Right atrium auricular region (tissue), 2 donors: ENCODE data around the gene TRIP11. TPM values are rescaled to one million over a fixed set of nuclear protein-coding genes. Genes with fewer than 3 reads are reported as not detected.

ENCODE experiments used
- DNase-seq: peaks from one replicate; pipeline ENCODE4 v3.0.0-alpha.2; 2019; ENCODE audit warnings: low spot score
- H3K27ac ChIP-seq, 2 donors: fragments of 200-600 bp; sonication (generic); 1 replicate in 1 of 2; 2 replicates in 1 of 2; pipeline ENCODE4 v1.5.1; 2016 to 2019
- H3K27me3 ChIP-seq, 2 donors: fragments of 200-600 bp; sonication (generic); one replicate each; pipeline versions ENCODE4 v1.5.1 to v1.6.0; 2017 to 2019
- H3K36me3 ChIP-seq: fragments of 200-600 bp; sonication (generic); one replicate; pipeline ENCODE4 v1.5.1; 2016
- H3K4me1 ChIP-seq, 2 donors: fragments of 200-600 bp; sonication (generic); one replicate each; pipeline versions ENCODE4 v1.5.1 to v1.6.0; 2017 to 2019
- H3K4me3 ChIP-seq, 2 donors: fragments of 200-600 bp; sonication (generic); 1 replicate in 1 of 2; 2 replicates in 1 of 2; pipeline ENCODE4 v1.5.1; 2017 to 2019; ENCODE audit warnings: mild to moderate bottlenecking in 1 of 2, moderate library complexity in 1 of 2
- H3K9me3 ChIP-seq, 2 donors: fragments of 200-600 bp; sonication (generic); one replicate each; pipeline ENCODE4 v1.5.1; 2019
- CTCF ChIP-seq, 2 donors: fragments of 200-600 bp; sonication (generic); IDR thresholded peaks; one replicate each; pipeline ENCODE4 v1.5.1; 2019; ENCODE audit warnings: antibody characterized with exemption in 2 of 2
- total RNA-seq, 2 donors: library from RNA; depleted of rRNA; stranded (reverse); fragments of >200 nt; gene quantifications; one replicate each; pipeline ENCODE4 v1.1.0, GENCODE V29; 2016

TRIP11 gene
- total RNA-seq, 2 donors from 2014 or later = 25.7 to 26.1 TPM

- peaks cover 27% of the 10 kb centered on the region for H3K36me3 ChIP-seq
- H3K9me3 ChIP-seq = no peaks in the 10 kb centered on the region
- no peak for DNase-seq
- no peaks in the 10 kb centered on the region for H3K27me3 ChIP-seq
- TF ChIP-seq CTCF (IDR thresholded peaks at IDR 0.05) = no peak
- no peak overlapping the region for H3K4me3 ChIP-seq
- no peak overlapping the region for H3K27ac ChIP-seq
- H3K4me1 ChIP-seq = peaks cover 0 to 33% of the 10 kb centered on the region in 2 donors
Observed at GRCh38 chr14:92033906-92034687, 5.8 kb downstream of the TRIP11 start.

- Histone ChIP-seq H3K4me1 (peaks cover 0 to 28% of the 10 kb centered on the region in 2 donors), H3K36me3 (peaks cover 27% of the 10 kb centered on the region), H3K4me3 (no peak overlapping the region), H3K27me3 (no peaks in the 10 kb centered on the region), H3K27ac (no peak overlapping the region), H3K9me3 (no peaks in the 10 kb centered on the region)
- TF ChIP-seq CTCF (IDR thresholded peaks at IDR 0.05) = no peak
- no peak for DNase-seq
Observed at GRCh38 chr14:92033433-92033832, 6.4 kb downstream of the TRIP11 start.

- H3K27me3 ChIP-seq = no peaks in the 10 kb centered on the region
- DNase-seq = no peak
- TF ChIP-seq CTCF (IDR thresholded peaks at IDR 0.05) = no peak
- H3K4me3 ChIP-seq = no peak overlapping the region
- H3K9me3 ChIP-seq = no peaks in the 10 kb centered on the region
- H3K27ac ChIP-seq = no peak overlapping the region
- no peaks in the 10 kb centered on the region for H3K4me1 ChIP-seq
- H3K36me3 ChIP-seq = peaks cover 37% of the 10 kb centered on the region
Observed at GRCh38 chr14:92026548-92027190, 13.2 kb downstream of the TRIP11 start.

DNA sequence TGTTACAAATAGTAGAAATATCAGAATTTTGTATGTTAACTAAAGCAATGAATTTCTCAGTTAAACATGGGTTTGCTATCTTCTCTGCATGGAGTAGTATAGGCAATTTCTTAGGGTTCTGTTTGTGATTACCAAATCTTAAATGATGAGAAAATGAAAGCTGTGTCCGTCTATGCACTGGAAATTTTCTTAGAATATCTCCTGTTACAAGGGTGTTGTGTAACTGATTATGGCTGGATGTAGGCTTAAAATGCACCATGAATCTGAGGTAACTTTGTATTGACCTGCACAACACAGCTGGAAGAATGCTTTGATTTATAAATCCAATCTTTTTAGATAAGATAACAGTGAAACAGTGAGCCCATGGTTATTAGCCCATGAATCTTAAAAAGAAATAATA, 17.8 kb downstream of the TRIP11 start:
- TF ChIP-seq CTCF (IDR thresholded peaks at IDR 0.05) = no peak
- H3K4me1 ChIP-seq = no peaks in the 10 kb centered on the region
- no peaks in the 10 kb centered on the region for H3K27me3 ChIP-seq
- H3K36me3 ChIP-seq = peaks cover 31% of the 10 kb centered on the region
- no peak overlapping the region for H3K4me3 ChIP-seq
- DNase-seq = no peak
- H3K27ac ChIP-seq = no peak overlapping the region
- no peaks in the 10 kb centered on the region for H3K9me3 ChIP-seq

DNA sequence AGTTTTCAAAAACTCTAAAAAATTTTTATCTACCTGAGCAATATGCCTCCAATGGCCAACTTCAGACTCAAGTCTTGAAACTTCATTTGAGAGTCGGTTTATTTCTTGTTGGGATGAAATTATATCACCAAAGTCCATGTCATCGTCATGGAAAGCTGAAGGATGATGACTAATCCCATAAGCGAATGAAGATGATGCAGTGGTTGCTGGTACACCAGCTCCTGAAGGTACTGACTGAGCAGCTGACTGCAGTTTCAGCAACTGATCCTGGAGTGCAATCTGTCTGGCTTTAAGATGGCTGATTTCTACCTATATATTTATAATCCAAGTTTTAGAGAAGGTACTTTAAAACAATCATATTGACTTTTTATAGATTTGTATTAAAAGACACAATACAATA, 18.3 kb downstream of the TRIP11 start:
- Histone ChIP-seq H3K36me3 (peaks cover 34% of the 10 kb centered on the region), H3K9me3 (no peaks in the 10 kb centered on the region), H3K4me1 (no peaks in the 10 kb centered on the region), H3K27ac (no peak overlapping the region), H3K27me3 (no peaks in the 10 kb centered on the region), H3K4me3 (no peak overlapping the region)
- no peak for TF ChIP-seq CTCF (IDR thresholded peaks at IDR 0.05)
- DNase-seq = no peak
